HUES64 (cell line): ENCODE measurements around the gene CCDC171.

Experiments used
- H3K27ac ChIP-seq: 2 replicates; pipeline ENCODE4 v1.7.0; 2013; ENCODE audit warnings: low read depth, low read length, inconsistent platforms
- H3K27me3 ChIP-seq: 2 replicates; pipeline ENCODE4 v1.6.1; 2013; ENCODE audit warnings: mild to moderate bottlenecking, low read length; ENCODE audit not compliant: insufficient read depth
- H3K36me3 ChIP-seq: 2 replicates; pipeline ENCODE4 v1.6.1; 2013; ENCODE audit warnings: mild to moderate bottlenecking, low read length; ENCODE audit not compliant: insufficient read depth
- H3K4me1 ChIP-seq: 2 replicates; pipeline ENCODE4 v1.6.1; 2013; ENCODE audit warnings: mild to moderate bottlenecking, low read length, moderate library complexity; ENCODE audit not compliant: insufficient read depth
- H3K4me3 ChIP-seq: 2 replicates; pipeline ENCODE4 v1.5.1; 2013; ENCODE audit warnings: mild to moderate bottlenecking, low read length, moderate library complexity
- H3K9ac ChIP-seq: 2 replicates; pipeline ENCODE4 v1.6.1; 2013; ENCODE audit warnings: mild to moderate bottlenecking, low read depth, low read length
- H3K9me3 ChIP-seq: 2 replicates; pipeline ENCODE4 v1.6.1; 2013; ENCODE audit warnings: low read depth, low read length; ENCODE audit not compliant: insufficient read depth
- WGBS: fragments of 150-250, 120-280 bp; methylation state at CpG from one replicate; pipeline ENCODE4 v1.1.7; 2013; ENCODE audit warnings: missing lambda C conversion rate; 5-methylcytosine and 5-hydroxymethylcytosine counted together

The CCDC171 gene

DNA sequence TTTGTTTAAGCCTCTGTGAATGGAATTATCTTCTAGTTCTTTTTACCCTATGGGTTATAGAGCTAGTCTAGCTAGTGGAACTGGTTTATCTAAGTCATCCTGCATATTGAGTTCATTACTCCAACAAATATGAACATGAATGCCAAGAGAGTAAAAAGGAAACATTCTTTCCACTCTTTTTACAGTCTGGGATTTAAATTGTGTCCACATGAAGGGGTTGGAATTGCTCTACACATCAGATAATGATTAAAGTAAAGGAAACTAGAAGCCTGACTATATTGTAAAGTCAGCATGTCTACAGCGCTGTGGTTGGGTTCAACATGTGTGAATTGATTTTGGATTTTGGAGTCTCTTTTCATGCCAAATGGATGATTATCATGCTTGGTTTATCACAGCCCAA is 173.1 kb downstream of the CCDC171 start:
- Histone ChIP-seq H3K9me3 (no peaks in the 10 kb centered on the region), H3K27ac (no peak overlapping the region), H3K36me3 (no peaks in the 10 kb centered on the region), H3K27me3 (no peaks in the 10 kb centered on the region), H3K9ac (no peak overlapping the region), H3K4me1 (peaks cover 11% of the 10 kb centered on the region), H3K4me3 (no peak overlapping the region)
- 97% methylated on average over 1 of the region's 1 CpG for WGBS

DNA sequence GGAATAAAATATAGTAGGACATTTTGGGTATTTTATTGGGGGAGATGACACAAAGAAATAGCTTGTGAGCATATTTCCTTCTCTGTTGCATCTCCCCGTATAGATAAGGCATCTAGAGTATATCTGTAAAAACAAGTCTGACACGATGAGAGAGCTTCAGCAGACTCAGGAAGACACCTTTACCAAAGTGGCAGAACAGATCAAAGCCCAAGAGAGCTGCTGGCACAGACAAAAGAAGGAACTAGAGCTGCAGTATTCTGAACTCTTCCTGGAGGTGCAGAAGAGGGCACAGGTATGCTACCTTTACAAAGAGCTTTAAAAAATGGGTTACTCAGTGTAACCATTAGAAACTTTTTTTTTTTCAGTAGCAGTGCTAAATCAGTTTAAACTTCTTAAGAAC is 176.7 kb downstream of the CCDC171 start:
- Histone ChIP-seq H3K36me3 (no peaks in the 10 kb centered on the region), H3K27me3 (no peaks in the 10 kb centered on the region), H3K9ac (no peak overlapping the region), H3K27ac (no peak overlapping the region), H3K4me1 (no peaks in the 10 kb centered on the region), H3K4me3 (no peak overlapping the region), H3K9me3 (no peaks in the 10 kb centered on the region)
- 89% methylated on average over 2 of the region's 2 CpGs for WGBS

DNA sequence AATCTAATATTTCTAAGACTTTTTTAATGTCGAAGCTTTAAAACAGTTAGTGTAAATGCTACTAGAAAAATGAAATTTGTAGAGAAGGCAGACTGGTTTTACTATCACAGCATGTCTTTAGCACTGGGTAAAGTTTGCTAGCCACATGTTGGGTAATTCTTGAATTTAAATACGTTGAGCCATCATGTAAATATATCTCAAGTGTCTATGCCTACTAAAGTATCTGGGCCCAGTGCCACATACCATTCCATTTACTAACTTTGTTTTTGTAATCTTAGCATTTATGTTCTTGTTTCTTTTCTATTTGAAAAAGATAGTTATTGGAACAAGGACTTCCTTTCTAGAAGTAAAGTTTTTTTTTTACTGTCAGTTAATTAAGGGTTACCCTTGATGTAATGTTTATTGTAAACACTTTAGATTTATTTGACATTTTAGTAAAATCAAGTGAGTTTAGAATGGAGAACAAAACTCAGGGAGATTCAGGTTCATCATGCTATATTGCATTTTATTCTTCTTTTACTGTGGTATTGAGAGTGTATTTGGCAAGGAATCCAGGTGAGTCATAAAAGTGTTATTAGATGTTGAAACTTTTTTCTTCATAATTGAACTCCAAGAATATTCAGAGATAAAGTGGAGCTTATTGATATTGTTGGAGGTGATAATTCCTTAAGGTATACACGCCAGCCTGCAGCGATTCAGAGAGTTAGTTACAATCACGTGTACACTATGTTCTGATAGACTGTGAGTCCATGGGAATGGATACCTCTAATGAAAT is 182.4 kb downstream of the CCDC171 start:
- H3K27ac ChIP-seq = no peak overlapping the region
- H3K9ac ChIP-seq = no peak overlapping the region
- H3K4me1 ChIP-seq = no peaks in the 10 kb centered on the region
- H3K27me3 ChIP-seq = no peaks in the 10 kb centered on the region
- no peak overlapping the region for H3K4me3 ChIP-seq
- no peaks in the 10 kb centered on the region for H3K36me3 ChIP-seq
- 96% methylated on average over 5 of the region's 5 CpGs for WGBS
- H3K9me3 ChIP-seq = no peaks in the 10 kb centered on the region

DNA sequence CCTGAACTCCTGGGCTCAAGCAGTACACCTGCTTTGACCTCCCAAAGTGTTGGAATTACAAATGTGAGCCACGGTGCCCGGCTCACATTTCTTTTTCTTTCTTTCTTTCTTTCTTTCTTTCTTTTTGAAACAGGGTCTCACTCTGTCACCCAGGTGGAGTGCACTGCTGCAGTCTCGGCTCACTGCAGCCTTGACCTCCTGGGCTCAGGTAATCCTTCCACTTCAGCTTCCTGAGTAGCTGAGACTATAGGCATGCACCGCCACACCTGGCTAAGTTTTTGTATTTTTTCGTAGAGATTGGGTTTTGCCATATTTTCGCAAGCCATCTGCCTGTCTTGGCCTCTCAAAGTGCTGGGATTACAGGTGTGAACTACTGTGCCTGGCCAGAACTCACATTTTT is 183.7 kb downstream of the CCDC171 start:
- Histone ChIP-seq H3K9ac (no peak overlapping the region), H3K27ac (no peak overlapping the region), H3K36me3 (no peaks in the 10 kb centered on the region), H3K4me1 (no peaks in the 10 kb centered on the region), H3K4me3 (no peak overlapping the region), H3K27me3 (no peaks in the 10 kb centered on the region), H3K9me3 (no peaks in the 10 kb centered on the region)
- 90% methylated on average over 6 of the region's 6 CpGs for WGBS

DNA sequence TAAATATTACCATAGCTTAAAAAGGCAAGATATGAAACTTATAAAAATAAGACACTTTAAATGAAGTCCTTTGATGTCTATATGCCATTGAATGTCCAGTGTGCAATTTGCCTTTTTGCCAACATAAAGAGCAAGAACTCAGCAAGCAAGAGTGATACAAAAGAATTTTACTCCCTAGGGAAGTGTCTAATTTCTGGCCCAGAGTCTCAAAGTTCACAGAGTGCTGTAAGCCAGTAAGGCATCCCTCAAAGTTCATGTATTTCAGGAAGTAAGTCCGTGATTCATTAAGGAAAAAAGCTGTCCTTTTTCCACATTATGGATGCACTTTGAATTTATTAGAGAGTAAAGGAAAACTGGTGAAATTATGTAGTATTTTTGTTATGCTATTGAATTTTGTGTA is 185.2 kb downstream of the CCDC171 start:
- Histone ChIP-seq H3K9ac (no peak overlapping the region), H3K27me3 (no peaks in the 10 kb centered on the region), H3K36me3 (no peaks in the 10 kb centered on the region), H3K4me1 (no peaks in the 10 kb centered on the region), H3K4me3 (no peak overlapping the region), H3K9me3 (no peaks in the 10 kb centered on the region), H3K27ac (no peak overlapping the region)
- 100% methylated on average over 1 of the region's 1 CpG for WGBS

DNA sequence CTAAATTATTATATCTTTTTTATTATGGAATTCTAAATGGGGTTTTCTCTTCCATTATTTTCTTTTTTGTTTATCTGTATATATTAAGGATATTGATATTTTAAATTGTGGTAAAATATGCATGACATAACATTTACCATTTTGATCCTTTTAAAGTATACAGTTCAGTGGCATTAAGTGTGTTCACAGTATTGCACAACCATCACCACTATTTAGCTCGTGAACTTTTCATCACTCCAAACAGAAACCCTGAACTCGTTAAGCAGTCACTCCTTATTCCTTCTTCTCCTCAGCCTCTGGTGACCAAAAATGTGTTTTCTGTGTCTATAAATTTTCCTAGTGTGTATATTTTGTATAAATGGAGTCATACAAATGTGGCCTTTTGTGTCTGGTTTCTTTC is 188.2 kb downstream of the CCDC171 start:
- 100% methylated on average over 1 of the region's 2 CpGs for WGBS
- Histone ChIP-seq H3K9ac (no peak overlapping the region), H3K9me3 (no peaks in the 10 kb centered on the region), H3K27ac (no peak overlapping the region), H3K4me1 (no peaks in the 10 kb centered on the region), H3K27me3 (no peaks in the 10 kb centered on the region), H3K36me3 (no peaks in the 10 kb centered on the region), H3K4me3 (no peak overlapping the region)

DNA sequence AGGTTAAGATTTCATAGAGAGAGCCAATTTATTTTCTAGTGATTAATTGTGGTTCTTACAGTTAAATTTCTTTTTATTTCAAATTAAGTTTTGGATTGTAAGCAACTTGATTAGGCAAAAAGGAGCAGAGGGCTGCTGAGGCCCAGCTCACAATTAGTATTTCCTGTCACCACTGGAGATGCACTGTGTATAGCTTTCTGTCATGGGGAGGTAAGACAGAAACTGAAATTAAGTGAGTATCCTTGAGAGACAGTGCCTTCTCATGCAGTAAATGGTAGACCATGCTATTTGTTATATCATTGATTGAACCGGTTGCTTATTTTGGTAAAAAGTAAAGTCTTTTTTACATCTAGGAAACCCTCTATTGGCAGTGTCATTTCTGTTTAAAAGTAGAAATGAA is 190.7 kb downstream of the CCDC171 start:
- H3K4me1 ChIP-seq = no peaks in the 10 kb centered on the region
- no peak overlapping the region for H3K27ac ChIP-seq
- WGBS = 95% methylated on average over 1 of the region's 1 CpG
- H3K4me3 ChIP-seq = no peak overlapping the region
- no peak overlapping the region for H3K9ac ChIP-seq
- no peaks in the 10 kb centered on the region for H3K36me3 ChIP-seq
- no peaks in the 10 kb centered on the region for H3K27me3 ChIP-seq
- H3K9me3 ChIP-seq = no peaks in the 10 kb centered on the region

DNA sequence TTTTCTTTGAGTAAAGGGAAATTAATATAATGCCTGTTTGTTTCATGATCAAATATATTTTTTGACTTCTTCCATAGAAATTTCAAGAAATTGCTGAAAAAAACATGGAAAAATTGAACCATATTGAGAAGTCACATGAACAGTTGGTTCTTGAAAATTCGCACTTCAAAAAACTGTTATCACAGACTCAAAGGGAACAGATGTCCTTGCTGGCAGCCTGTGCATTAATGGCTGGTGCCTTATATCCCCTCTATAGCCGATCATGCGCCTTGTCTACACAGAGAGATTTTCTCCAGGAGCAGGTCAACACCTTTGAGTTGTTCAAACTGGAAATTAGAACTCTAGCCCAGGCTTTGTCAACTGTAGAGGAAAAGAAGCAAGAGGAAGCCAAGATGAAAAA is 191.4 kb downstream of the CCDC171 start:
- no peaks in the 10 kb centered on the region for H3K4me1 ChIP-seq
- 94% methylated on average over 3 of the region's 3 CpGs for WGBS
- no peaks in the 10 kb centered on the region for H3K9me3 ChIP-seq
- H3K27me3 ChIP-seq = no peaks in the 10 kb centered on the region
- H3K9ac ChIP-seq = no peak overlapping the region
- no peak overlapping the region for H3K4me3 ChIP-seq
- H3K27ac ChIP-seq = no peak overlapping the region
- no peaks in the 10 kb centered on the region for H3K36me3 ChIP-seq

DNA sequence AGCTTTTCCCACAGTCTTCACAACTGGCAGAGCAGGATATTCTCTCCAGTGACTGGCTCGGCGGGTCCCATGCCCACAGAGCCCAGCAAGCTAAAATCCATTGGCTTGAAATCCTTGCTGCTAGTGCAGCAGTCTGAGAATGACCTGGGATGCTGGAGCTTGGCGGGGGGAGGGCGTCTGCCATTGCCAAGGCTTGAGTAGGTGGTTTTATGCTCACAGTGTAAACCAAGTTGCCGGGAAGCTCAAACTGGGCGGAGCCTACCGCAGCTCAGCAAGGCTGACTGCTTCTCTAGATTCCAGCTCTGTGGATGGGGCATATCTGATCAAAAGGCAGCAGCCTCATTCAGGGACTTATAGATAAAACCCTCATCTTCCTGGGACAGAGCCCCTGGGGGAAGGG is 194.1 kb downstream of the CCDC171 start:
- Histone ChIP-seq H3K4me1 (no peaks in the 10 kb centered on the region), H3K27me3 (no peaks in the 10 kb centered on the region), H3K27ac (no peak overlapping the region), H3K36me3 (no peaks in the 10 kb centered on the region), H3K9me3 (no peaks in the 10 kb centered on the region), H3K4me3 (no peak overlapping the region), H3K9ac (no peak overlapping the region)
- WGBS = 84% methylated on average over 7 of the region's 7 CpGs

DNA sequence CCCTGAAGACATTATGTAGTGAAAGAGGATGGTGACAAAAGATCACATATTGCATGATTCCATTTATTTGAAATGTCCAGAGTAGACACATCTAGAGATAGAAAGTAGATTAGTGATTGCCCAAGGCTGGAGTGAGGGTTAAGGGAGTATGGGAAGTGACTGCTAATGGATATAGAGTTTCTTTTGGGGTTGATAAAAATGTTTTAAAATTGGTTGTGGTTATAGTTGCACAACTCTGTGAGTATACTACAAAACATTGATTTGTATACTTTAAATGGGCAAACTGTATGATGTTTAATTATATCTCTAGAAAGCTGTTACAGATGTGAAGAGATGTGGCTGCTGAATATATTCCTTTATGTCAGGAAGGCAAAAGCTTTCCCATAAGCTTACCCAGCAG is 202.8 kb downstream of the CCDC171 start:
- Histone ChIP-seq H3K36me3 (no peaks in the 10 kb centered on the region), H3K27ac (no peak overlapping the region), H3K4me3 (no peak overlapping the region)

DNA sequence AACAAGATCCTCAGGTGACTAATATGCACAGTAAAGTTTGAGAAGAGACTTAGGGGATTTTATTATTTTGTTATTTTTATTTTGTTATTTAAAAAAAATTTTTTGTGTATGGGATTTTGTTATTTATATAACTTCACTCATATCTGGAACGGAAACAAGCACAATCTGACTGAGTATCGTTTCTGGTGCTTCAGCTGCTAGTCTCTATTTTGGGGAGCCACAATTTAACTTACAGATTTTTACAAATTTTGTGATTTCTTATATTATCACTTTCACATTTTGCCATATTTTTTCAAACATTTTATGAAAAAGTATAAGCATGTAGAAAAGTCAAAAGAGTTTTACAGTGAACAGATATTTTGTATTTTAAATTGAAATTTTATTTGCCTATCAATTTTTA is 208.7 kb downstream of the CCDC171 start:
- H3K9me3 ChIP-seq = no peaks in the 10 kb centered on the region
- H3K27ac ChIP-seq = no peak overlapping the region
- H3K4me3 ChIP-seq = no peak overlapping the region
- H3K36me3 ChIP-seq = no peaks in the 10 kb centered on the region
- H3K27me3 ChIP-seq = no peaks in the 10 kb centered on the region
- no peak overlapping the region for H3K9ac ChIP-seq
- WGBS = 100% methylated on average over 2 of the region's 2 CpGs
- H3K4me1 ChIP-seq = no peaks in the 10 kb centered on the region

More for the DNA sequence above, 202.8 kb downstream of the CCDC171 start:
- Histone ChIP-seq H3K9me3 (no peaks in the 10 kb centered on the region), H3K27me3 (no peaks in the 10 kb centered on the region), H3K9ac (no peak overlapping the region), H3K4me1 (no peaks in the 10 kb centered on the region)

DNA sequence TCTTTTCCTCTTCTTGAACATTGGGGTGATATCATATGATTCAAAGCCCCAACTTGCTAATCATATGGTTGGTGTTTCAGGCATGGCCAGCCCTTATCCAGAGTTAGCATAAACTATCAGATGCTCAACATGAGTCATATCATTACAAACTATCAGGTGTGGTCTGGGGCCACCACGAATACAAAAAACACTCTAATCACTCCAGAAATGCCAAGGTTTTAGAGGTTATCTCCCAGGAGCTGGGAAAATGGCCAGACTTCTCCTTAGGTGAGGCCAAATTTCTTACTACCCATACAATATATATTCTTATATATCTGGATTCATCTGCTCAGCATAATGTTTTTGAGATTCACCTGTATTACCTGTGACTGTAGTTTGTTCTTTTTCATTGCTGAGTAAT is 210.5 kb downstream of the CCDC171 start:
- no peaks in the 10 kb centered on the region for H3K4me1 ChIP-seq
- H3K9me3 ChIP-seq = no peaks in the 10 kb centered on the region
- H3K36me3 ChIP-seq = no peaks in the 10 kb centered on the region
- no peak overlapping the region for H3K4me3 ChIP-seq
- no peak overlapping the region for H3K9ac ChIP-seq
- no peaks in the 10 kb centered on the region for H3K27me3 ChIP-seq
- 93% methylated on average over 1 of the region's 1 CpG for WGBS
- H3K27ac ChIP-seq = no peak overlapping the region
